ENCODE results near the gene PTDSS2.

DNA sequence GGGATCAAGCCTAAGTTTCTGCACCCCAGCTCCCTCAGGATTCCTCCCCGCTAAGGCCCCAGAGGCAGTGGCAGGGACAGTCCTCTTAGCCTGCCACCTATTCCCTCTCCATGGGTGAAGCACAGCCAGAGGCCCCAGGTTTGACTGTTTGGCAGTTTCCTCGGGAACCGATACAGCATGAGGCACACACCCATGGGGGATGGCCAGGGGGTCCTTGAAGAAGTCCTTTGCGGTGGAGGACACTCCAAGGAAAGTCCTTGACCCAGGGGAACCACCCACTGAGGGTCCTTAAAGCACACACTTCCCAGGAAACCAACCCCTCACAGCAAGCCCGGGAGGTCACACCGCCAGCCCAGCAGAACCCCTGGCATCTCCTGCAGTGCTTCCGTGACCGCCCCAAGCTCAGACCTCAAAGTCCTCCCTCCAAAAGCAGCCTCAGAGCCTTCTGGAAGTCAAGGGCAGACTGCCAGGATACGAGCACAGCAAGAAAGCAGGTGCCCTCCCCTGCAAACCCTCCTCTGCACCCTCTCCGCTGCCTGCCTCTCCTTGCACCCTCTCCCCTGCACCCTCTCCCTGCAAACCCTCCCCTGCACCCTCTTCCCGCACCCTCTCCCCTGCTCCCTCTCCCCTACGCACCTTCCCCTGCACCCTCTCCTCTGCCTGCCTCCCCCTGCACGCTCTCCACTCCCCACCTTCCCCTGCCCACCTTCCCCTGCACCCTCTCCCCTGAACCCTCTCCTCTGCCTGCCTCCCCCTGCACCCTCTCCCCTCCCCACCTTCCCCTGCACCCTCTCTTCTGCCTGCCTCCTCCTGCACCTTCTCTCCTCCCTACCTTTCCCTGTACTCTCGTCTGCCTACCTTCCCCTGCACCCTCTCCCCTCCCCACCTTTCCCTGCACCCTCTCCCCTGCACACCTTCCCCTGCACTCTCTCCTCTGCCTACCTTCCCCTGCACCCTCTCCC is 36.7 kb upstream of the PTDSS2 start:
- TF ChIP-seq CTCF (conservative IDR thresholded peaks at IDR 0.05; ENCODE audit: low read depth, low read length) (no peak), EZH2 (IDR thresholded peaks at IDR 0.05; ENCODE audit: borderline replicate concordance, low read depth, low read length, poor library complexity, severe bottlenecking) (no peak)

Measured in A673 (cell line).